ENCODE results near the gene DDR2.

DDR2 gene

DNA sequence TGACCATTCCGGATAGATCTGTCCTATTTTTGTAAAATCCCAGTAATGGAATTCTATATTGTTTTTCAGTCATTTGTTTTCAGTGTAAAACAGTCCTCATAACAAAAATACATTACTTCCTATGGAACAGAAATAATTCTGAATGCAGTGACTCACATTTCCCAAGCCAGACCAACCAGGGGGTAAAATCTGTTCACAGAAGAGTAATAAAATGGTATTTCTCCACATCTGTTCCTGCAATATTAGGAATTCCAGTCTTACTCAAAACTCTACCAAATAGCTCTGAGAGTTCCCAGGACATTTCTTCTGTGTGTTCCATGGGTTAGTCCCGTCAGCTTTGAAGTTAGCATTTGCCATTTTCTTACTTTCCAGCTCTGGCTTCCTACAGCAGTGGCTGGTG lies 2.6 kb upstream of the DDR2 start:
- no peak for DNase-seq (ENCODE audit: low spot score)

DNA sequence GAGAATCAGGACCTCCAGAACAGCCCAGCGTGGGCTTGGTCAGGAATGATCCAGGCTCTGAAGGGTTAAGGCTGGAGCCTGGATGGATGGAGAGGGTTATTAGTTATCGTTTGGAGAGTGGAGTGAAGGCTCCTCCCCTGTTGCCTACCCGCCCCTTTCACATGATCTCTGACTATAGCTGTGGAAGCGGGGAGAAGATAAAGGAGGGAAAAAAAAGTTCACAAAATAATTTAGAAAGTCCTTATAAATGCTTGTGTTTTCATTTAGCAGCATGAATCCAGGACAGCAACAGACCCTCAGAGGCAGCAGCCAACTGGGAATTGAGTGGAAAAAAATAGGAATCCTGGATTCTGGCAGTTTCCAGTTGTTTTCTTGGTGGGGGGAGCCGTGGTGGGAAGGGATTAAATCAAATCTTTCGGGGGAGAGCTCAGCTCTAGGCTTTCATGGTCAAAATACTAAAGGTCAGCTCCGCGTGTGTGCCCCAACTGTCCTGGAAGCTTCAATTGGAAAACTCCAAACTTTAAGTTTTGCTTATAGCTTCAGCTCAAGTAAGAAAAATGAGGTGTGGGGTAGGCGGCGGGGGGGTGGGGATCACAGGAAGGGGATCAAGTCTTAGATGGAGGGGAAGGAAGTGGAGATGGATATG lies 595 bp upstream of the DDR2 start:
- no peak for DNase-seq (ENCODE audit: low spot score)

DNA sequence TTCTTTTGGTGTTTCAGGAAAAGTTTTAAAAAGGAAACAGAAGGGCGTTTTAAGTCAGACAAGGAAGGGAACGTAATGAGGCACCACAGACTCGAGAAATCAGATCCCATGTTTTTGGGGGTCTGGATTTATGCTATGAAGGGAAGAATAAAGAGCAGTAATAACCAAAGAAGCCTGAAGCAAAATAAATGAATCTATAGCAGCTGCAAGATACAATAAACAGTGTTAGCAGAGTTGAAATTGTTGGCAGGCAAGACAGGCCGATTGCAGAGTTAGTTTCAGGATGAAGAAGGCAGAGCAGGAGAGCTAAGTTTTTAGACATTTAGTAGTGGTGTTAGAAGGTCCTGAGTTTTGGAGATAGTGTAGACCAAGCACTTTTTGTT lies 425 bp downstream of the DDR2 start:
- no peak for DNase-seq (ENCODE audit: low spot score)

DNA sequence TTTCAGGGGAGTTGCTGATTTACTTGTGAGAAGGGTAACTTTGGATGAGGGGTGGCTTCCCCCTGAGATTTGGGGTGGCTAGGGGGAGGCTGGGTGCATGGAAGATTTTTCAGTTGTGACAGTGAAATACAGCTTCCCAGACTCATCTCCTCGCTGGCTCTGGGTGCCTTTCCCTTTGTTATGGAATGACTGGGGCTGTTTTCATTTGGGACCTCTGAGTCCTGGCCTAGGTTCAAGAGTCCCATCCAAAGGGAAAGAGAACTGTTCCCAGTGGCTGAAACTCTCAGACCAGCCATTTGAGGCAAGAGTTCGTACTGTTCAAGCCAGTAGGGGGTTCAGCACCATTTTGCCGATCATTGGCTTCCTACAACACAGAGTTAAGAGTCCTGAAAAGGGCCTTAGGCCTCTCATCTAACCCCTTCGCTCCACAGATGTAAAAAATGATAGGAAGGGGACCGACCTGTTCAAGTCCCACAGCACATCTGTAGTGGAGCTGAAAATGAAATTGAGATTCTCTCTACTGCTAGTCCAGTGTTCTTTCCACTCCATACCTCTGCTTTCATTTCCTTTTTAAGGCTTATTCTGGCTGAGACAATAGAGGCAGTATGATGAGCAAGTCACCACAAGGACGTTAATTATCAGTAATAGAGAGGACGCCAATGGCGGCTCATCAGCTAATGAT lies 958 bp downstream of the DDR2 start:
- DNase-seq (ENCODE audit: low spot score), result peak; percentile 11

DNA sequence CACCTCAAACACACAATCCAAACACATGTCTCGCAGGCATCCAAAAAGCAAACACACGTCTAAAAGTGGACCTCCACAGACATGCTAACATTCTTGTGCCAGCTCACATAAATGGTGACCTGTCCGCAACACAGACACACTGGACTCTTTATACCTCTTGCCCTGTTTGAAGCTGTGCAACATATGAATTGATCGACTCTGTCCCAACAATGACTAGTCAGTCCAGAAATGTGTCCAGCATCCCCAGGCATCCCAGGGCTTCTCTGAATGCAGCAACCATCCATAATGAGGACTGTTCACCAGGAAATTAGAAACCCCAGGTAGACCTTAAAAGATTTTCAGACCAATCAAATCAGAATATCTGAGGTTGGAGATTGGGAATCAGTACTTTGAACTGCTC lies 3.2 kb downstream of the DDR2 start:
- no peak for DNase-seq (ENCODE audit: low spot score)

DNA sequence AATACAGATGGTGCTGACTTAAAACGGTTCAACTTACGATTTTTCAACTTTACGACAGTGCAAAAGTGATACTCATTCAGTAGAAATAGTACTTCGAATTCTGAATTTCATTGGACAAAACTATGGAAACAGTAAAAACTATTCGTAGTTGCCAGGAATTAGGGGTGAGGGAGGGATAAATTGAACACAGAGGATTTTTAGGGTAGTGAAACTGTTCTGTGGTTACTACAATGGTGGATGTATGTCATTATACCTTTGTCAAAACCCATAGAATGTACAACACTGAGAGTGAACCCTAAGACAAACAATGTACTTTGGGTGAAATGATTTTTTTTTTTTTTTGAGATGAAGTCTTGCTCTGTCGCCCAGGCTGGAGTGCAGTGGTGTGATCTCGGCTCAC lies 7.5 kb downstream of the DDR2 start:
- no peak for DNase-seq (ENCODE audit: low spot score)

DNA sequence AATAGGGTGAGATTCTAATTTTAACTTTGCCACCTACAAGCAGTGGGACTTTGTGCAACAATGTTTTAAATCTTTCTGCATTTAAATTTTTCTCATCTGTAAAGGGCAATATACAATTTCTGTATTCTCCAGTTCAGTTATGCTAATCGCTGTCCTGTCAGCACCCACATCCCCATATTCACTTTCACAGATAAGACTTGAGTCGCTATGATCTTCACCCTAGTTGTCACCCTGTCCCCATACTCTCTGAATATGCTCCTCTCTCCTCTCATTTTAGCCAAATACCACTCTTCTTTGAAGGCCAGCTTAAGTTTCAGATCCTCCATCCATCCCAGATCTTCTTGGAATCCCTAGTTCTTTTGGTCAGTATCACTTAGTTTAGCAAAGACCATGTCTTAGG lies 8.8 kb downstream of the DDR2 start:
- DNase-seq (ENCODE audit: low spot score), result no peak

DNA sequence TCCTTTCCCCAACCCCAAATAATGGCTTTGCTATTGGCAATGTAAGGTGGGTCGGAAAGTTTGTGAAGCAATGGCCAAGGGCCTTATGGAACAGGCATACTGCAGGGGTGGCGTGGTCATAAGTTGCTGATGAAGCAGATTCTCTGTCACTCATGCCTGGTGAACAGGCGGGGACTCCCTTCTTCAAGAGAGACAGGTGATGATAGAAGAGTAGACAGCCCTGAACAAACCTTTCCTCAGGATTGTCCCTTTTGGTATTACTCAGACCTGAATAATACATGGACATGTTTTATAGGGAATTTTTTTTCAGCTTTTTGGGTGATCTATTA lies 12.7 kb downstream of the DDR2 start:
- no peak for DNase-seq (ENCODE audit: low spot score)

DNA sequence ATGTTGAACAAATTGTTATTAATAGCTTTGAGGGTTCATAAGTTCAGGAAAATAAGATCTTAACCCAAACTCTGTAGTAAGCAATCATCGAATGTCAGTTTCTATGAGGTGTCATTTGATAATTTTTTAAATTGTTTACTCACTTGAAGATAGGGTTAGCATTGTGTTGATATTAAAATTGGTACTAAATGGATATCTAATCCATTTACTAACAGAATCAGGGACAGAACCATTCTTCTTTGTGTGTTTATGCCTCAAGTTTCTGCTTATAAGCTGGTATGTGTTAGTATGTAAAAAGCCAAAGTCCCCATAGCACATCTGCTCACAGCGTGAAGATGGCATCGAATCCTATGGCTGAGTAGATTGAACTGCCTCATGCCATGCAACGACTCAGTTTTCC lies 13.4 kb downstream of the DDR2 start:
- DNase-seq (ENCODE audit: low spot score), result no peak

DNA sequence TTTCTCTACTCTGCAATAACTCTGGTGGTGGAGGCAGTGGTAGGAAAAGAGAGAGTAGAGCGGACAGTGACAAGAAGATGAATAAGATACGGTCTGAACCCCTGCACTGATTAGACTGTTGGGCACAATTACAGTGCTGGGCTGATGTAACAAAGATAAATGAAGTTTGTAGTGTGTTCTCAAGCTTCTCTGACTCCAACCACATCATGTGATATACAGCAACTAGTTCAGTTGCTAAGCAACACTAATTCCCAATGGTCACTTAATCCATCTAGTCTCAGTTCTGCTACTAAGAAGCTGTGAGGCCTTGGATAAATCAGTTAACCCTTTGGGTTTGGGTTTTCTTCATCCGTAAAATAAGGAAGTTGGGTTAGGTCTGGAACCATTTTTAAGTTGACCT lies 17.3 kb downstream of the DDR2 start:
- no peak for DNase-seq (ENCODE audit: low spot score)

DNA sequence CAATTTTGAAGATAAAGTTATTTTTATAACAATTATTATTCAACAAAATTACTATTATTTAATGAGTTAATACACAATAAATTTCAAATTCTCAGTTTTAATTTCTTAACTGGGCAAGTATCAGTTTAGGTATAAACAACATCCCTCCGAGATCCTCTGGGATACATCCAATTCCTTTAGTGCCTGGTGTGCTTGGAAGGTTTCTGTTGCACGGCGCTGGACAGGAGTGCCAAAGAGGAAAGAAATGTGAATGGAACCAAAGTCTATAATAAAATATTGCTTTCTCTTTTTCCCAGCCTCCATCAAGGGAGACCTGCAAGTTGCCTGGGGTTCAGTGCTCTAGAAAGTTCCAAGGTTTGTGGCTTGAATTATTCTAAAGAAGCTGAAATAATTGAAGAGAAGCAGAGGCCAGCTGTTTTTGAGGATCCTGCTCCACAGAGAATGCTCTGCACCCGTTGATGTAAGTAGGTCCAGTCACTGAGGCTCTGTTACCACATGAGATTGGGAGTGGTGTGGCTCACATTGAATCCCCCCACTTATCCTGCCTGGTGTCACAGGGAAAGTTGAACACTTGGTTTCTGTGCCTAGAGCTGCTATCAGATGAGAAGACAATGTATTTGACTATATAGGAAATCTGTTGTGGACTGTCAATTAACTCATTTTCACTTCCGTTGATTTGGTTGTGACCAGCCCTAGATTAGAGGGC lies 22.8 kb downstream of the DDR2 start:
- no peak for DNase-seq (ENCODE audit: low spot score)

DNA sequence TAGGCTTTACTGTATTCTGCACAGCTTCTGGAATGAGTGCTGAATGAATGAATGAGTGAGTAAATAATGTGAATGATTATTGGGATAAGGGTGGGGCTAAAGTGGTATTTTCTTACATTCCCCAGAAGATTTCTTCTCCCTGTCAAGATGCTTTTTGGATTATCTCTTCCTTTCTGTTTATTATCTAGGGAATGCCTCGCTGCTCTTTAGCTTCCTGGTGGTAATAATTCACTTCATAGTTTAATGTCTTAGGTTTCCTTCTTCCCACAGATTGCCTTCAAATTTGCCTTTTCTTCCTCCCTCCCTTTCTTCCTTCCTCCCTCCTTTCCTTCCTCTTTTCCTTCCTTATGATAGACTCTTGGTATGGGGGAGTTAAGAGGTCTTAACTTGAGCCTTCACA lies 24.0 kb downstream of the DDR2 start:
- DNase-seq (ENCODE audit: low spot score), result no peak

DNA sequence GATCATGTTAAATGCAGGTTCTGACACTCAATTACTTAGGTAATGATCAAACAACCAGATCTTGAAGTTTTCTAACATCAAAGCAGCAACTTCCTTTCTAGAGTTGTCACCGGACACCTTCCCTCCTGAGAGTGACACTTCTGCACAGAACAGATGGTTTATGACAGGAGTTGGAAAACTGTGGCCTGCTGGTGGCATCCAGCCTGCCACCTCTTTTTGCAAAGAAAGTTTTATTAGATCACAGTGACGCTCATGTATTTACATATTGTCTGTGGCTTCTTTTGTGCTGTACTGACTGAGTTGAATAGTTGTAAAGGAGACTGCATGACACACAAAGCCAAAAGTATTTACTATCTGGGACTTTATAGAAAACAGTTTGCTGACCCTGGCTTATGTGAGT lies 28.3 kb downstream of the DDR2 start:
- DNase-seq (ENCODE audit: low spot score), result no peak

DNA sequence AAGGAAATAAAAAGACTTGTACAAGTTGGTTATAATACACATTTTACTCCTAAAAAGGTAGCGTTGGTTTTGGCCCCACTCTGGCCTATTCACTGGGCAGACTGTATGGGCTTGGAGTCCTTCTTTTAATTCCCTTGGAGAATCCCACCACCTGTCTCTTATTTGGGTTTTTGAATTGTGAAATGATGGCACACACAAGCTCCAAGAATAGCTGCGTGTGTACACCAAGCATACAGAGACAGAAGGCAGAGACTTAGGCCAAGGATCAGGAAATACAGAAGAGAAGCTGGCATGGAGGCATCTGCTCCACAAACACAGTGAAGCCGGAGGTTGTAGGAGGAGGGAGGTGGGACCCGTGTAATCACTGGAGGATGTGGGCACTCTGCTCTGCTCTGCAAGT lies 29.1 kb downstream of the DDR2 start:
- no peak for DNase-seq (ENCODE audit: low spot score)

DNA sequence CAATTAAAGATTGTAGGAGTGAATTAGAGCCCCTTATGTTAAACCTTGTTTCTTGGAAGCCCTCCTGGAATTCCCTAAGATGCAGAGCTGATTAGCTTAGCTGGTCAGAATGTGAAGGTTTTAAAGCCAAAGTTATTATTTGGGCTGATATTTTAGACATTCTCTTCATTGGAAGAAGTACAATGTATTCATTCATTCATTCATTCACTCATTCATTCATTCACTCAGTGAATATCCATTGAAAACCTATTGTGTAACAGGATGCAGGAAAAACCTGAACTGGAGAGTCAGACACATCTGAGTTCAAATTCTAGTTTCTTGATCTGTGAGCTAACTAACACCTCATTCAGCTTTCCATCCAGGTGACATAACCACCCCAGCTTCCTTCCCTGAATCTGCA lies 29.7 kb downstream of the DDR2 start:
- no peak for DNase-seq (ENCODE audit: low spot score)

DNA sequence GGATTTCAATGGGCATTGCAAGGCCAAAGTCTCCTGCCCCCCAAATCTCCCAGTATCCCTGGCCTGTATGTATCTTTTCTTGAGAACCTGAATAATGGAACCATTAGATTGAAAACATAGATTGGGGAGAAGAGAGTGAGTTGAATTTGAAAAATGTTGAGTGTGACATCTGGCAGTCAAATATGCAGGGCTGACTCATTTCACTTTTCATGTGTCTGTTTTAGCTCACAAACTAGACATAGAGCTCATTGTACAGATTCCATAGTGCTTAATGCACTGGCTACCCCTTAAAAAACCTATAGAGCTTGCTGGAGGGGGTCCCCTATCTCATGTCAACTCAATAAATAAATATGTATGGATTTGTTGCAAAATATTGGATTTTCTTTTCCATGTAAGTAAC lies 30.8 kb downstream of the DDR2 start:
- no peak for DNase-seq (ENCODE audit: low spot score)

DNA sequence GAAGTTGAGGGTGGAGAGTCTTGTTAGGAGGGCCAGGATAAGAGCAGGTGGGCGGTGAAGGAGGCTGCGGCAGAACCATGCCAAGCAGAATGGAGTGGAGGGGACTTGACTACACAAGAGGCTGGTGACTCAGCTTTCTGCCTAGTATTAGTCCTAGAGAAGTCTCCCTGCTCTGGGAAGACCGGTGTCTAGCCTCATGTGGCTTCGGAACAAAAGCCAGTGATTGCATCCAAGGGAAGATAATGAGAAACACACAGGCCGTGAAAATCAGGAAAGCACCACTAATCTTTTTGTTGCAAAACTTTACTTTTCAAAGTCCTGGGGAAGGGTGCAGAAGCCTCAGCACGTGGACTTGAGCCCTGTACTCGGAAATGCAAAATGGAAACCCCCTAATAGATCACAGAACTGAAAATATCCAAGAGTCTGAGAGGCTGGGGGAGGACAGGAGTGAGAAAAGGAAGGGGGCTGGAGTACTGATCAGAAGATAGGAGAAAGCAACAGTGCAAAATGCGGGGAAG lies 31.4 kb downstream of the DDR2 start:
- DNase-seq (ENCODE audit: low spot score), result no peak

DNA sequence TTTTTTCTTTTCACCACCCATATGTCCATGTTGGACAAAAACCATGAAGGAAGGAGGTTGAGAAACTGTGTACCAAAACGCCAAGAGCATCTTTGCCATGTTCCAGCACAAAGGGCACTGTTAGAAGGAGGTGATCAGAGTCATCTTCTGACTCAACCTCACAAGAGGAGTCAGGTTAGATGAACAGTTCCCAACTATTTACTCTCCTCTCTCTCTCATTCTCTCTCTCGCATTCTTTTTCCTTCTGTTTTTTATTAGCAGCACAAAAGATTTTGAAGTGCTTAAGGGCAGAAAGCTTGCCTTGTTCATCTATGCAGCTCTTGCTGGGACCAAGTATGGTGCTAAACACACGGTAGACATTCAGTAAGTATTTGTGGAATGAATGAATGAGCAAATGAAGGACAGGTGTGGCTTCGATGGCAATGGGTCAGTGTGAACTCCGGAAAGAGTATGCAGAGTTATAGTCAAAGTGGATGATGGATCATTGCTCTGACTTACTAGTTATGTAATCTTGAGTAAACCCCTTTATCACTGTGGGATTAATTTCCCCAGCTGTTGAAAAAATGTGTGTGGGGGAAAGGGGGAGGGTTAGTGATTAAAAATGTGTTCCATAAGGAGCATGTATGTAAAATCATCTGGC lies 33.9 kb downstream of the DDR2 start:
- DNase-seq (ENCODE audit: low spot score), result no peak

DNA sequence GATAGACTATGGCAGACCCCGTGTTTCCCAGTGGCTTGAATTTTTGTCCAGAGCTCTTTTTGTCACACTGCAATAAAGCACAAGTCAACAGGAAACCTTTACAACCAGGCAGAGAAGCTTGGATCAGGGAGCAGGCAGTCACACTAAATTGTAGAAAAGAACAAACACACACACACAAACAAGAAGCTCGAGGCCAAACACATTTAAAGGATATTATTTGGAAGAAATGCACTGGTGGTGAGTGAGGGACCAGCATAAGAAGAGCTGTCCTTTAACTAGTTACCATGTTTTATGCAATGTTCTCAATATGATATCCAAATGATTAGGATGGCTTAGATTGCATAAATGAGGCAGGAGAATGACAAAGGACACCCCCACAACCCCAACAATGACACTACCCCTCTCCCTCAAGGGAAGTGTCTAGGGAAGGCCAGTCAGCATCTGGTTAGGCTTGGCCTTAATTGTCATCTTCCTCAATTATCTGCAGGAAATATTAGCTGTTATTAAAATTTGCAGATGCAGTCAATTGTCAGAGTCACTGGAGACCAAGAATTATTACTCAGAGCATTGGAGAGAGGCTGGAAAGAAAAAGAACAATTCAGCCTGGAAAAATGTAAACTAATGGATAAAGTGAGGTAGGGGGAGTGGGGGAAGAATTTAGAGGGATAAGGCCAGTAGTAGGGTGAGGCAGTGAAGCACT lies 35.3 kb downstream of the DDR2 start:
- DNase-seq (ENCODE audit: low spot score), result no peak

DNA sequence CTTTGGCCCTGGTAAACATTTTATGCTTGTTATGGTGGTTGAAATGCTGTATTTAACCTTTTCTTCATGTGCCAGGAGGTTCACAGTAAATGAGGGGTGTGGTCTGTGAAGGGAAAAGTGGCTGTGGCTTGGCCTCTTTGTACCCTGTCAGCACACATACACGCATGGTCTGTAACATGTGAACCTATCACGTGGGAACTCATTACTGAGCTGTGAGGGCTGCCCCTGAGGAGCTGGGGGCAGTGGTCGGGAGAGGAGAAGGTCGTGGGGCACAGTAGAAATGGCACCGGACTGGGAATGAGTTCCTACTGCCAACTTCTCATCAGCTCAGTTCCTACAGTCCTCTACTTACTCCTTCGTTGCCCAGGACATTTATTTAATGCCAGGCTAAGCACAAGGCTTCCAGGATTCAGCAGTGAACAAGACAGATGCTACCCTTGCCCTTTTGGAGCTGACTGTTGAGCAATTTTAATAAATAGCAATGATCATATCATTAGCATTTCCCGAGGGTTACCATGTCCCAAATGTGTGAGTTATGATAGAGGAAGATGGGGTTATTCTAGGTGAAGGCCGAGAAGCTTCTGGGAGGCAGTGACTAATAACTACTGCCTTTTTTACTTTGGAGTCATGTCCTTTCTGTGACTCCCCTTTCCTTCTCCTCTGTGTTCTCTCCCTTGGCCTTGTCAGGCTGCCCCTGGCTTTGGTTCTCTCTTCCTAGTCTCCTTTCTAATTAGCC lies 38.8 kb downstream of the DDR2 start:
- DNase-seq (ENCODE audit: low spot score), result no peak

DNA sequence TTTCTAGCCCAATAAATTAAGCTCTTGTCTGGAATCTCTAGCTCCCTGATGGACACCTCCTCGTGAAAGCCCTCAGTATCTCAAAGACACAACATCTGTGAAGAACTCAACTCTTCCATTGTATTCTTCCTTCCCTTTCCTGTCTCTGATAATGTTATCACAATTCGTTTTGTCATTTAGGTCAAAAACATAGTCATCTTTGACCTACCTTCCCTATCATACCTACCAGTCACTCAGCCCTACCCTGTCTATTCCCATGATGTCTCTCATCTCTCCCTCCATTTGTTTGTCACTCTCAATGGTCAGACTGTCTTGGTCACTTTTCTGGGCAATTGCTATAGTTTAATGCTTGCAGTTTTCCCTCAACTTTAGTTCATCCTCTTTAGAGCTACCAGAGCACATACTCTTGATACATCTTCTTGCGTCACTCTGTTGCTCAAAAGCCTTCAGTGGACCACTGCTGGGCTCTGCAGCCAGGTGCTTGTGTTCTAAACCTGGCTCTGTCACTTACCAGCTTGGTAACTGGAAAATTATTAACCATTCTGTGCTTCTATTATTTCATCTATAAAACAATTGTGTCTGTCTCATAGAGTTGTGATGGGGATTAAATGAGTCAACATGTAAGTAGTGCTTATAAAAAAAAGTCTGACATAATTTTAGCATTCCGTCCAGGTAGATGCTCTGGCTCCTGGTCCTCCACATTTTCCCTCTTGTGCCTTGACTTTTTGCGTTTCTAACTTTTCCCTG lies 39.6 kb downstream of the DDR2 start:
- DNase-seq (ENCODE audit: low spot score), result no peak

Measured in globus pallidus (tissue), 1 donor.